SU-DHL-6 (cell line): ENCODE results near the gene AHRR.

Experiments used
- EZH2phosphoT487 ChIP-seq: fragments of 200-600 bp; sonication (generic), shearing (Covaris generic); conservative IDR thresholded peaks from 2 replicates; pipeline ENCODE4 v1.6.1; 2018; ENCODE audit warnings: mild to moderate bottlenecking, antibody characterized with exemption, low read length, moderate library complexity, mixed read lengths
- TF ChIP-seq, protein P1 (sequence below): fragments of 200-600 bp; sonication (generic); IDR thresholded peaks from one replicate; pipeline ENCODE4 v1.5.1; 2017; ENCODE audit warnings: antibody characterized with exemption, mild to moderate bottlenecking, low read length, moderate library complexity; ENCODE audit not compliant: insufficient read depth, poor library complexity, severe bottlenecking

DNA sequence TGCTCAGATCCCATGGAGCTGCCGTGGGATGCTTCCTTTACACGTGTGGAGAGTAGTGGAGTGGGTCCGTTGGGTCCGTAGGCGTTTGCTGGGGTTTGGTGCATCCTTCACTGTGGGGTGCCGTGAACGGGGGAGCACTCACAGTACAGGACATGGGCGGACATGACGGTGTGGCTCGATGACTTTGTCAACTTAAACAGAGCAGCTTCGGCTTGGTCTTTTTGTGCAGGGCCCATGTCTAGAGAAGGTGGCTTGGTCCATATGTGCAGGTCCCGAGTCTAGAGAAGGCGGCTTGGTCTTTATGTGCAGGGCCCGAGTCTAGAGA, 95.1 kb downstream of the AHRR start:
- TF ChIP-seq, protein P1, sequence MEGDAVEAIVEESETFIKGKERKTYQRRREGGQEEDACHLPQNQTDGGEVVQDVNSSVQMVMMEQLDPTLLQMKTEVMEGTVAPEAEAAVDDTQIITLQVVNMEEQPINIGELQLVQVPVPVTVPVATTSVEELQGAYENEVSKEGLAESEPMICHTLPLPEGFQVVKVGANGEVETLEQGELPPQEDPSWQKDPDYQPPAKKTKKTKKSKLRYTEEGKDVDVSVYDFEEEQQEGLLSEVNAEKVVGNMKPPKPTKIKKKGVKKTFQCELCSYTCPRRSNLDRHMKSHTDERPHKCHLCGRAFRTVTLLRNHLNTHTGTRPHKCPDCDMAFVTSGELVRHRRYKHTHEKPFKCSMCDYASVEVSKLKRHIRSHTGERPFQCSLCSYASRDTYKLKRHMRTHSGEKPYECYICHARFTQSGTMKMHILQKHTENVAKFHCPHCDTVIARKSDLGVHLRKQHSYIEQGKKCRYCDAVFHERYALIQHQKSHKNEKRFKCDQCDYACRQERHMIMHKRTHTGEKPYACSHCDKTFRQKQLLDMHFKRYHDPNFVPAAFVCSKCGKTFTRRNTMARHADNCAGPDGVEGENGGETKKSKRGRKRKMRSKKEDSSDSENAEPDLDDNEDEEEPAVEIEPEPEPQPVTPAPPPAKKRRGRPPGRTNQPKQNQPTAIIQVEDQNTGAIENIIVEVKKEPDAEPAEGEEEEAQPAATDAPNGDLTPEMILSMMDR: no peak
- no peak for TF ChIP-seq EZH2phosphoT487
